GM10266 (cell line): ENCODE data around the gene GLIS1.

ENCODE experiments used
- DNase-seq: peaks from one replicate; pipeline ENCODE4 v3.0.0; 2012; ENCODE audit errors: extremely low spot score
- TF ChIP-seq, protein P1 (sequence below): IDR thresholded peaks from 2 replicates; pipeline ENCODE4 v1.5.1; 2012; ENCODE audit warnings: mild to moderate bottlenecking, low read depth; ENCODE audit not compliant: control insufficient read depth, insufficient read depth; ENCODE audit errors: missing control alignments

The GLIS1 gene

DNA sequence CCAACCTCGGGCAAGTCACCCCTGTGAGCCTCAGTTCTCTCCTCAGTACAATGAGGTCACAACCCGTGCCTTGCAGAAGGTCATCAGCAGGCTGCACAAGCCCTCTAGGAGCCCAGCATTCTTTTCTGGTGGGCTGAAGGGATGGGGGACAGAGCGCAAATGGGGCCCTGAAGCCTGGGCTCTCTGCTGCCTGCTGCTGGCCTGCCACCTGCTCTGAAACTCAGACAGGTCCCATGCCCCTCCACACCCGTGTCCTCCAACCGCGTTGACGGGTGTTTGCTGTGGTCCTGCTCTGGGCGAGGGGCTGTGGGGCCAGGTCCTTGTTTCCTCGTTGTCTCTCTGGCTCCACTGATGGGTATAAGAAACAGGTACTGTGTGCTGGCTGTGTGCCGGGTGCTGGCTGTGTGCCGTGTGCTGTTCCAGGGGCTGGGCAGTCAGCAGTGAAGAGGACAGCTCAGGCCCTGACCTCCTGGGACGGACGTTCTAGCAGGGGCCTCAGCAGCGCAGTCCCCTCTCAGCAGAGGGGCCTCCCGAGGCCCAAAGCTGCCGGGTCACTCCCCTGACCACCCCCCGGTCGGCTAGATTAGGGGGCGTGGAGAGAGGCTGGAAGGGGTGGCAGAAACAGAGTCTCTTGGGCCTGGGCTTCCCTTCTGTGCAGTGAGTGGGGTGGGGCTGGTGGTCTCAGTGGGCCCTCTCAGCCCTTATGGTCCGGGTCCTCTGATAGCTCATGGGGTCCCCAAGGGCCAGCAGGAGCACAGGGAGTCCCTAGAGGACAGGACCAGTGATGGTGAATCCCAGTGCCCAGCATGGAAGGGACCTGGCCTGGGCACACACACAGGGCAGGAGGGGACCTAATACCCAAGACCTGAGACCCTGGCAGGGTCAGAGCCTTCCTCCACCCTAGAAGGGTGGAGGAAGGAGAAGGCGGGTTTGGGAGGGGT, 237.6 kb downstream of the GLIS1 start:
- TF ChIP-seq, protein P1, sequence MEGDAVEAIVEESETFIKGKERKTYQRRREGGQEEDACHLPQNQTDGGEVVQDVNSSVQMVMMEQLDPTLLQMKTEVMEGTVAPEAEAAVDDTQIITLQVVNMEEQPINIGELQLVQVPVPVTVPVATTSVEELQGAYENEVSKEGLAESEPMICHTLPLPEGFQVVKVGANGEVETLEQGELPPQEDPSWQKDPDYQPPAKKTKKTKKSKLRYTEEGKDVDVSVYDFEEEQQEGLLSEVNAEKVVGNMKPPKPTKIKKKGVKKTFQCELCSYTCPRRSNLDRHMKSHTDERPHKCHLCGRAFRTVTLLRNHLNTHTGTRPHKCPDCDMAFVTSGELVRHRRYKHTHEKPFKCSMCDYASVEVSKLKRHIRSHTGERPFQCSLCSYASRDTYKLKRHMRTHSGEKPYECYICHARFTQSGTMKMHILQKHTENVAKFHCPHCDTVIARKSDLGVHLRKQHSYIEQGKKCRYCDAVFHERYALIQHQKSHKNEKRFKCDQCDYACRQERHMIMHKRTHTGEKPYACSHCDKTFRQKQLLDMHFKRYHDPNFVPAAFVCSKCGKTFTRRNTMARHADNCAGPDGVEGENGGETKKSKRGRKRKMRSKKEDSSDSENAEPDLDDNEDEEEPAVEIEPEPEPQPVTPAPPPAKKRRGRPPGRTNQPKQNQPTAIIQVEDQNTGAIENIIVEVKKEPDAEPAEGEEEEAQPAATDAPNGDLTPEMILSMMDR: no peak
- no peak for DNase-seq

- no peak for DNase-seq
- TF ChIP-seq, protein P1: no peak
Measured at GRCh38 chr1:53500204-53501064, 238.5 kb downstream of the GLIS1 start.

- DNase-seq: no peak
- TF ChIP-seq, protein P1: no peak
Measured at GRCh38 chr1:53499257-53500203, 239.4 kb downstream of the GLIS1 start.

DNA sequence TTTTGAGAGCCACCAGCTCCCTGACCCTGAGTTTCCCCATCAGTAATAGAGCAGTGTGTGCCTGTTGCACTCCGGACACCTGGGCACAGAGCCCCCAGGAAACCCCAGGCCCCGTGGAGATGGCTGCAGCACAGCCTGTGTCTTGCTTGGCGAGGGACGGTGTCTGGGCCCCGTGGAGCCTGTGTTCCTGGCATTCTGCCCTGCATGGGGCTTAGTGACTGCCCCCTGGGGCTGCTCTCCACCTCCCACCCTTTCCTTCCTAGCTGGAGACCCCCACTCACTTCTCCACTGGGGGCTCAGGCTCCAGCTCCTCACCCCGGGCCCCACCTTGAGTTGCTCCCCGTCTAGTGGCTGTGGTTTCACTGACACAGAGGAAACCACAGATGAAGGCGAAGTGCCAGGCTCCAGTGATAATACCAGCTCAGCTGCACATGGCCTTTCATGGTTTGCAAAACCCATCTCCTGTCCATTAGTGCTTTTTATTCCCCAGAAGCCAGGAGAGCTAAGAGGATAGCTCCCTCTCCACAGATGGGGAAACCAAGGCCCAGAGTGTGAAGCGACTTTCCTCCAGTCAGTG, 240.3 kb downstream of the GLIS1 start:
- DNase-seq: no peak
- TF ChIP-seq, protein P1: no peak

DNA sequence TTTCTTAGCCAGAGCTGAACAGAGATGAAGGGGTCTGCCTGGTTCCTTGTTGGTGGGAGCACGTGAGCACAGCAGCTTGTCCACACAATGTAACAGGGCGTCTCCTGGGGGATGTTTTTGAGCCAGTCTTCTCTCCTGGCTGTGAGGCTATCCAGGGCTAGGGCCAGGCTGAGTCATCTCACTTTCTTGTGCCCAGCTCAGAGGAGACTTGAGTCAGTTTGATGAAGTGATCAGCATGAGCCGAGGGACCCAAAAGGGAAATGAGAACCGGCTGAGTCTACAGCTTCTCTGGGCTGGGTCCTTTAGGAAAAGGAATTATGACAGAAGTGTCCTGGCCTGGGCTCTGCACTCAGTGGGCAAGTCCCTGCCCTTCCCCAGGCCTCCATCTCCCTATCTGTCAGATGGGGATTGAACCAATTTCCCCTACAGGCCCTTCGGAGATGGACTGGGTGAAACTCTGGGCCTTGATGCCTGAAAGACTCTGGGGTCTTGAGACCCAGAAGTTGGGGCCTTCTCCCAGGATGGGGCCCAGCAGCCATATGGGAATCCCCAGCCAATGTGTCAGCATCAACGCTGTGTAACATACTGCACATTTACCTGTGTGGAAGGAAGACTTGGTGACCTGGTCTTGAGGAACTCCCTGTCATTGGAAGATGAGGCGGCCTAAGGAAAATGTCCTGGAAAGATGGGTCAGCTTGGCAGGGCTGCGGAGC, 243.2 kb downstream of the GLIS1 start:
- DNase-seq: no peak
- TF ChIP-seq, protein P1: no peak

DNA sequence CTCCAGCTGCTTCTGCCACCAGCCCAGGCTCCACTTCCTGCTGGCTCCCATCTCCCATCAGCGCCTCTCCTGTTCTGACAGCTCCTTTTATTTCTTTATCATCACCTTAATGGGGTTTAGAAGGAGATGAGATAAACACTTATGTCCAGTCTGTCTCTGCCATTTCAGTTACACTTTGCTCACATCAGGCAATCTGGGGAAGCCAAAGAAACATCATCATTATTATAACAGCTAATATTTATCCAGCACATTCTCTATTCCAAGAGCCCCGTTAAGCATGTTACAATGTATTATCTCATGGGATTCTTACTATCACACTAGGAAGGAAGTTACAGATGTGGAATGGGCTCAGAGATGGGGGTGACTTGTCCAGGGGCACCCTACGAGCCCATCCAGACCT, 248.6 kb downstream of the GLIS1 start:
- TF ChIP-seq, protein P1: no peak
- no peak for DNase-seq
